RWPE2 (cell line): Measurements from ENCODE around the gene C20orf96.
"Not testable (repeated sequence)": the region's sequence is repeated elsewhere in the genome, so short reads cannot be mapped to it uniquely, and the experiment has no call there.

Experiments
- ATAC-seq: fragments of 200-7000 bp; cut with Tn5 transposase; 3 replicates; pipeline ENCODE4 v1.9.1; 2021; ENCODE audit warnings: low read depth
- DNase-seq: peaks from one replicate; pipeline ENCODE4 v3.0.0-alpha.2; 2020; ENCODE audit warnings: low spot score
- H3K27ac ChIP-seq: fragments of 450-650 bp; 2 replicates; pipeline ENCODE4 v1.5.1; 2017; ENCODE audit warnings: mild to moderate bottlenecking; ENCODE audit not compliant: poor library complexity, severe bottlenecking
- H3K27me3 ChIP-seq: fragments of 250-450 bp; sonication (Bioruptor Pico); 2 replicates; pipeline ENCODE4 v1.5.1; 2021; ENCODE audit warnings: mild to moderate bottlenecking, moderate library complexity; ENCODE audit not compliant: insufficient read depth, poor library complexity, severe bottlenecking
- H3K36me3 ChIP-seq: fragments of 250-450 bp; sonication (Bioruptor Pico); 2 replicates; pipeline ENCODE4 v1.5.1; 2020; ENCODE audit warnings: low read depth, mild to moderate bottlenecking, moderate library complexity
- H3K4me1 ChIP-seq: fragments of 250-450 bp; sonication (Bioruptor Pico); 2 replicates; pipeline ENCODE4 v1.5.1; 2021; ENCODE audit warnings: mild to moderate bottlenecking, moderate library complexity; ENCODE audit not compliant: insufficient read depth, poor library complexity, severe bottlenecking
- H3K4me3 ChIP-seq: fragments of 250-450 bp; sonication (Bioruptor Pico); 2 replicates; pipeline ENCODE4 v1.5.1; 2021; ENCODE audit warnings: mild to moderate bottlenecking, moderate library complexity; ENCODE audit not compliant: severe bottlenecking
- H3K9me3 ChIP-seq: fragments of 250-450 bp; sonication (Bioruptor Pico); 2 replicates; pipeline ENCODE4 v1.5.1; 2021; ENCODE audit warnings: mild to moderate bottlenecking, moderate library complexity; ENCODE audit not compliant: severe bottlenecking
- TF ChIP-seq, protein P1 (sequence below): fragments of 450-650 bp; IDR thresholded peaks from one replicate; pipeline ENCODE4 v1.5.1; 2017; ENCODE audit warnings: mild to moderate bottlenecking, moderate library complexity; ENCODE audit not compliant: poor library complexity, severe bottlenecking

Gene C20orf96, protein sequence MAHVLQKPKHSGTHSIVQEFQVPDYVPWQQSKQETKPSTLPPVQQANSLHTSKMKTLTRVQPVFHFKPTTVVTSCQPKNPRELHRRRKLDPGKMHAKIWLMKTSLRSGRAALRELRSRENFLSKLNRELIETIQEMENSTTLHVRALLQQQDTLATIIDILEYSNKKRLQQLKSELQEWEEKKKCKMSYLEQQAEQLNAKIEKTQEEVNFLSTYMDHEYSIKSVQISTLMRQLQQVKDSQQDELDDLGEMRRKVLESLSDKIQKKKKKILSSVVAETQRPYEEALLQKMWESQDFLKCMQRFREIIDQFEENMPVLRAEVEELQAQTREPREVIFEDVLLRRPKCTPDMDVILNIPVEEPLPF

DNA sequence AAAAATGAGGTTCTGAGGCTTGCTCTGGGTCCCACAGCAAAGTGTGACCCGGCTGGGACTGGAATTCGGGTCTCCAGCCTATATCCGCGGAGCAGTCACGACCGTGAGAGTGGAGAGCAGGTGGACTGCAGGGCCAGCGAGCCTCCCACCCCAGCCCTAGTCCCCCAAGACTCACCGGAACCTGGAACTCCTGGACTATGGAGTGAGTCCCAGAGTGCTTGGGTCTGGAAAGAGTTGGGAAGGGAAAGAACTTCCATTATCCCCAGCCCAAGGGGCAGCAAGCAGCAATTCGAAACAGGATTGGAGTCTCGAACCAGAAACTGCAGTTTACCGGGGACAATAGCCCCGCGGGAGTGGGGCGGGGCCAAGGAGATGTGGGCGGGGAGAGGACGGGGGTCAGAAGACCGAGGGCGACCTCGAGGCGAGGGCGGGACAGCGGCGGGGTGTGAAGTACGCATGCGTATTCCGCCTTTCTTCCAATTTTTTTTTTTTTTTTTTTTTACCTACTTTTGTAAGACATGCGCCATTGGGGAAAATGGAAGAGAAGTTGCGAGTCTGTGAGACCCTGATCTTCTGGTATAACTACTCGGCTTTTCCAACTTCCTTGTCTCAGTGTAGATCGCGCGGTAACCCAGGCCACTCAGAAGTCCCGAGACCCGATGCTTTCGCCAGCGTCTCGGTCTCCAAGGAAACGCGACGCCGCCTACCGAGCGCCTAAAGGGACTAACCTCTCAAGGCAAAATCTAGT lies at the start of gene C20orf96:
TSS of gene C20orf96 (minus strand) at position 667 of the 748 bp plus-strand sequence. CDS start at position 527, 140 bp downstream.
- DNase-seq (peak; percentile 90), ATAC-seq (peak; percentile 90)
- Histone ChIP-seq H3K4me3 (peak within 1 kb of the TSS; percentile 69), H3K36me3 (no peaks in the 10 kb centered on the region), H3K27me3 (no peaks in the 10 kb centered on the region), H3K27ac (peak within 1 kb of the TSS; percentile 40), H3K4me1 (peaks cover 4% of the 10 kb centered on the region), H3K9me3 (no peaks in the 10 kb centered on the region)
- TF ChIP-seq, protein P1, sequence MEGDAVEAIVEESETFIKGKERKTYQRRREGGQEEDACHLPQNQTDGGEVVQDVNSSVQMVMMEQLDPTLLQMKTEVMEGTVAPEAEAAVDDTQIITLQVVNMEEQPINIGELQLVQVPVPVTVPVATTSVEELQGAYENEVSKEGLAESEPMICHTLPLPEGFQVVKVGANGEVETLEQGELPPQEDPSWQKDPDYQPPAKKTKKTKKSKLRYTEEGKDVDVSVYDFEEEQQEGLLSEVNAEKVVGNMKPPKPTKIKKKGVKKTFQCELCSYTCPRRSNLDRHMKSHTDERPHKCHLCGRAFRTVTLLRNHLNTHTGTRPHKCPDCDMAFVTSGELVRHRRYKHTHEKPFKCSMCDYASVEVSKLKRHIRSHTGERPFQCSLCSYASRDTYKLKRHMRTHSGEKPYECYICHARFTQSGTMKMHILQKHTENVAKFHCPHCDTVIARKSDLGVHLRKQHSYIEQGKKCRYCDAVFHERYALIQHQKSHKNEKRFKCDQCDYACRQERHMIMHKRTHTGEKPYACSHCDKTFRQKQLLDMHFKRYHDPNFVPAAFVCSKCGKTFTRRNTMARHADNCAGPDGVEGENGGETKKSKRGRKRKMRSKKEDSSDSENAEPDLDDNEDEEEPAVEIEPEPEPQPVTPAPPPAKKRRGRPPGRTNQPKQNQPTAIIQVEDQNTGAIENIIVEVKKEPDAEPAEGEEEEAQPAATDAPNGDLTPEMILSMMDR: no peak

DNA sequence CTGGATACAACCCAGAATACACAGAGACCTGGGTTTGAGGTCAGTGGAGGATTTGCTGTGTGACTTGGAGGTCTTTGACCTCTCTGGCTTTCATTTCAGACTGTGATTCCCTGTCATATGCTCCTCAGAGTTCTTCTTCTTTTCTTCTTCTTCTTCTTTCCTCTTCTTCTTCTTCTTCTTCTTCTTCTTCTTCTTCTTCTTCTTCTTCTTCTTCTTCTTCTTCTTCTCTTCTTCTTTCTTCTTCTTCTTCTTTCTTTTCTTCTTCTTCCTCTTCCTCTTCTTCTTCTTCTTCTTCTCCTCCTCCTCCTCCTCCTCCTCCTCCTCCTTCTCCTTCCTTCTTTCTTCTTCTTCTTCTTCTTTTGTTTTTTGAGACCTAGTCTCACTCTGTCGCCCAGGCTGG lies 45.5 kb upstream of the C20orf96 start:
- H3K27me3 ChIP-seq, ATAC-seq, DNase-seq, H3K4me1 ChIP-seq, H3K27ac ChIP-seq, H3K9me3 ChIP-seq, H3K36me3 ChIP-seq, H3K4me3 ChIP-seq: not testable (repeated sequence)

DNA sequence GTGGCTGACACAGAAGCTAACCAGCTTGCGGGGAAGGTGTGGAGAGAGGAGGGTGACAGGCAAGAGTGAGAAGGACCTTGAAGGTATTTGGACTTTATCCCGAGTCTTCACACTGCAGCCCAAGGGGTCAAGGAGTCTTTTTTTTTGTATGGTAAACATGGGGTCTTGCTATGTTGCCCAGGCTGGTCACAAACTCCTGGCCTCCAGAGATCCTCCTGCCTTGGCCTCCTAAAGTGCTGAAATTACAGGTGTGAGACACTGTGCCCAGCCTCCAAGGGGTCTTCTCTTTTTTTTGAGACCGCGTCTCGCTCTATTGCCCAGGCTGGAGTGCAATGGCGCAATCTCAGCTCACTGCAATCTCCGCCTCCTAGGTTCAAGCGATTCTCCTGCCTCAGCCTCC lies 44.0 kb upstream of the C20orf96 start:
- no peaks in the 10 kb centered on the region for H3K4me1 ChIP-seq
- TF ChIP-seq, protein P1: no peak
- no peaks in the 10 kb centered on the region for H3K9me3 ChIP-seq
- no peak overlapping the region for H3K4me3 ChIP-seq
- ATAC-seq (no peak), DNase-seq (no peak)
- no peaks in the 10 kb centered on the region for H3K27me3 ChIP-seq
- no peak overlapping the region for H3K27ac ChIP-seq
- H3K36me3 ChIP-seq: no peaks in the 10 kb centered on the region

DNA sequence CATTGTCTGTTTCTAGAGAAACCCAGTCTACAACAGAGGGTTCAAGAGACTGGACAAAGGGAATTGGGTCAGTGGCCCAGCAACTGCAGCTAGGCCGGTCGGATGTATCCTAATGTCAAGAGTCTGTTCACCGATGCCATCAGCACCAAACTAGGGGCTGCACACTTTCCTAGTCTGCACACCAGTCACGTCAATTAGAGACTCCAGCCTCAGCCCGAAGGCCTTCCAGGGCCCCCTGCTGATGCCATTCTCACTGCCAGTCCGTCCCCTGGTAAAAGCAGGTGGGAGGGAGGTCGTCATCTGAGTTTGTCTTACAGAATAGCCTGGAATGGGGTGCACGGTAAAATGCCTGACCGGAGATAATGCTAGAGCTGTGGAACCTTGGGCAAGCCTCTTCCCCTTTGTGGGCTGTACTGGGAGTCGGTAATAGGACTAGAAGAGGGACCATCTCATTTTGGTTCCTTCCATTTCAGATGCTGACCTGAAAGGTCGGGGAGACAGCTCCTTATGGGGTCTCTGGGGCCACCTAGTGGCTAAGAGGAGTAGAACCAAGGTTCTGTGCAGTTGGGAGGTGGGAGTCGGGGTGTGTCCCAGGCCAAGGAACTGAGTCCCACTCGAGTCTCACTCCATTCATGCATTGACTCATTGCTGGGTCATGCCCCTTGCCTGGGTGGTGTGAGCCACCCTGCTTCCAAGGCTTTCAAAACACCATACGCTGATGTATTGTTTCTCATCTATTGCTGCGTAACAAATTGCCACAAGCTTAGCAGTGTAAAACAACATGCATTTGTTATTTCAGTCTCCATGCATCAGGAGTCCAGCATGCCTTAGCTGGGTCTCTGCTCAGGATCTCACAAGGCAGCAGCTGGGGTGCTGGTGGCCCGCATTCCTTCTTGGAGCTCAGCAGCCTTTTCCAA lies 39.9 kb upstream of the C20orf96 start:
- DNase-seq (no peak), ATAC-seq (peak; percentile 37)
- TF ChIP-seq, protein P1: peak; percentile 97
- Histone ChIP-seq H3K27ac (peak overlapping the region; percentile 87), H3K27me3 (no peaks in the 10 kb centered on the region), H3K9me3 (no peaks in the 10 kb centered on the region), H3K4me3 (no peak overlapping the region), H3K4me1 (no peaks in the 10 kb centered on the region), H3K36me3 (peaks cover 5% of the 10 kb centered on the region; the same call in 1 of the 2 replicates)

DNA sequence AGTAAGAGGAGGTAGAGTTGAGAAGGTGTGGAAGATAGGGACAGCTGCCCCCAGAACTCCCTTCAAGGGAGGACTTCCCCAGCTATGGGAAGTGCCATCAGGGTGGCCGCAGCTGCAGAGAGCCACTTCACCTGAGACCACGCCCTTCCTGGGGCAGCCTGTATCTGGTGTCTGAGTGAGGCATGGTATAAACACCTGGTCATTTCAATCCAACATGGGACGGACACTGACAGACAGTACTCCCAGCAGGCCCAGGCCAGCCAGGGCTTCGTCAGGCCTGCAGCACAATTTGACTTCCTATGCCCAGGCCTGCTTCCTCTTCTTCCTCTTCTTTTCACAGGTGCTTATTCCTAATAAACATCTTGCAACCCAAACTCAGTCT lies 39.3 kb upstream of the C20orf96 start:
- no peak overlapping the region for H3K4me3 ChIP-seq
- peak overlapping the region; percentile 87 for H3K27ac ChIP-seq

More for the DNA sequence above, 39.3 kb upstream of the C20orf96 start:
- DNase-seq: no peak
- no peaks in the 10 kb centered on the region for H3K27me3 ChIP-seq
- H3K9me3 ChIP-seq: no peaks in the 10 kb centered on the region
- no peaks in the 10 kb centered on the region for H3K4me1 ChIP-seq
- TF ChIP-seq, protein P1: no peak
- H3K36me3 ChIP-seq: peaks cover 5% of the 10 kb centered on the region; the same call in 1 of the 2 replicates
- ATAC-seq: no peak
